ENCODE measurements around the gene FANCC.
"Not testable (repeated sequence)": the region's sequence is repeated elsewhere in the genome, so short reads cannot be mapped to it uniquely, and the experiment has no call there.

Gene FANCC

GRCh38 chr9:95283673-95284072 is 33.8 kb downstream of the FANCC start:
- DNase-seq (ENCODE audit: low read depth in 3 of 3), result no peak

- no peak for DNase-seq (ENCODE audit: low read depth in 3 of 3)
Observed at GRCh38 chr9:95282332-95282731, 35.2 kb downstream of the FANCC start.

GRCh38 chr9:95280745-95281144 is 36.8 kb downstream of the FANCC start:
- DNase-seq (ENCODE audit: low read depth in 3 of 3), result no peak

GRCh38 chr9:95277509-95277908 is 40.0 kb downstream of the FANCC start:
- no peak for DNase-seq (ENCODE audit: low read depth in 3 of 3)

- no peak for DNase-seq (ENCODE audit: low read depth in 3 of 3)
Observed at GRCh38 chr9:95276395-95276954, 41.0 kb downstream of the FANCC start.

- not testable (repeated sequence) for DNase-seq (ENCODE audit: low read depth in 3 of 3)
Observed at GRCh38 chr9:95274160-95274559, 43.3 kb downstream of the FANCC start.

GRCh38 chr9:95273369-95274022 is 44.0 kb downstream of the FANCC start:
- no peak for DNase-seq (ENCODE audit: low read depth in 3 of 3)

GRCh38 chr9:95272830-95273229 is 44.7 kb downstream of the FANCC start:
- DNase-seq (ENCODE audit: low read depth in 3 of 3), result no peak

GRCh38 chr9:95270790-95271189 is 46.7 kb downstream of the FANCC start:
- DNase-seq (ENCODE audit: low read depth in 3 of 3), result no peak

GRCh38 chr9:95269803-95270773 is 47.4 kb downstream of the FANCC start:
- not testable (repeated sequence) for DNase-seq (ENCODE audit: low read depth in 3 of 3)

GRCh38 chr9:95268681-95269080 is 48.8 kb downstream of the FANCC start:
- no peak for DNase-seq (ENCODE audit: low read depth in 3 of 3)

GRCh38 chr9:95266649-95267048 is 50.9 kb downstream of the FANCC start:
- DNase-seq (ENCODE audit: low read depth in 3 of 3), result no peak

- DNase-seq (ENCODE audit: low read depth in 3 of 3), result no peak
Observed at GRCh38 chr9:95265960-95266359, 51.5 kb downstream of the FANCC start.

GRCh38 chr9:95264954-95265615 is 52.4 kb downstream of the FANCC start:
- no peak for DNase-seq (ENCODE audit: low read depth in 3 of 3)

GRCh38 chr9:95261890-95262289 is 55.6 kb downstream of the FANCC start:
- no peak for DNase-seq (ENCODE audit: low read depth in 3 of 3)

GRCh38 chr9:95250462-95251221 is 66.9 kb downstream of the FANCC start:
- DNase-seq (ENCODE audit: low read depth in 3 of 3), result no peak

- no peak for DNase-seq (ENCODE audit: low read depth in 3 of 3)
Observed at GRCh38 chr9:95249986-95250385, 67.5 kb downstream of the FANCC start.

- DNase-seq (ENCODE audit: low read depth in 3 of 3), result no peak
Observed at GRCh38 chr9:95246547-95246946, 71.0 kb downstream of the FANCC start.

- DNase-seq (ENCODE audit: low read depth in 3 of 3), result no peak
Observed at GRCh38 chr9:95242613-95243012, 74.9 kb downstream of the FANCC start.

GRCh38 chr9:95239071-95239470 is 78.4 kb downstream of the FANCC start:
- DNase-seq (ENCODE audit: low read depth in 3 of 3), result no peak

- DNase-seq (ENCODE audit: low read depth in 3 of 3), result no peak
Observed at GRCh38 chr9:95237336-95237735, 80.2 kb downstream of the FANCC start.
